IgD-negative memory B cell (primary cell): ENCODE measurements around the gene CRIP2. TPM values are rescaled to one million over a fixed set of nuclear protein-coding genes. Genes with fewer than 3 reads are reported as not detected.

Experiments
- H3K27ac Mint-ChIP-seq, 3 donors: one replicate each; pipeline ENCODE4 v1.8.0; 2020 to 2022; ENCODE audit warnings: mild to moderate bottlenecking in 3 of 3, mixed read lengths in 3 of 3, moderate library complexity in 1 of 3
- H3K27me3 Mint-ChIP-seq: one replicate; pipeline ENCODE4 v1.8.0; 2021; ENCODE audit warnings: mixed read lengths
- H3K36me3 Mint-ChIP-seq: one replicate; pipeline ENCODE4 v1.8.0; 2020; ENCODE audit warnings: mild to moderate bottlenecking, mixed read lengths
- H3K4me1 Mint-ChIP-seq, 3 donors: one replicate each; pipeline ENCODE4 v1.8.0; 2020 to 2022; ENCODE audit warnings: mixed read lengths in 3 of 3, mild to moderate bottlenecking in 1 of 3
- H3K4me3 Mint-ChIP-seq, 4 donors: one replicate each; pipeline ENCODE4 v1.8.0; 2020 to 2022; ENCODE audit warnings: mild to moderate bottlenecking in 4 of 4, mixed read lengths in 4 of 4, moderate library complexity in 3 of 4
- H3K9me3 Mint-ChIP-seq, 3 donors: one replicate each; pipeline ENCODE4 v1.8.0; 2020 to 2021; ENCODE audit warnings: mixed read lengths in 3 of 3, mild to moderate bottlenecking in 1 of 3
- polyA plus RNA-seq: library from polyadenylated mRNA; unstranded; fragments of 300-500 nt; fragmentation: Illumina TruSeq; gene quantifications from one replicate; pipeline ENCODE4 v1.2.3, GENCODE V29; 2021

Gene CRIP2
- polyA plus RNA-seq, 1 donor from 2014 or later, result 70.8 TPM

DNA sequence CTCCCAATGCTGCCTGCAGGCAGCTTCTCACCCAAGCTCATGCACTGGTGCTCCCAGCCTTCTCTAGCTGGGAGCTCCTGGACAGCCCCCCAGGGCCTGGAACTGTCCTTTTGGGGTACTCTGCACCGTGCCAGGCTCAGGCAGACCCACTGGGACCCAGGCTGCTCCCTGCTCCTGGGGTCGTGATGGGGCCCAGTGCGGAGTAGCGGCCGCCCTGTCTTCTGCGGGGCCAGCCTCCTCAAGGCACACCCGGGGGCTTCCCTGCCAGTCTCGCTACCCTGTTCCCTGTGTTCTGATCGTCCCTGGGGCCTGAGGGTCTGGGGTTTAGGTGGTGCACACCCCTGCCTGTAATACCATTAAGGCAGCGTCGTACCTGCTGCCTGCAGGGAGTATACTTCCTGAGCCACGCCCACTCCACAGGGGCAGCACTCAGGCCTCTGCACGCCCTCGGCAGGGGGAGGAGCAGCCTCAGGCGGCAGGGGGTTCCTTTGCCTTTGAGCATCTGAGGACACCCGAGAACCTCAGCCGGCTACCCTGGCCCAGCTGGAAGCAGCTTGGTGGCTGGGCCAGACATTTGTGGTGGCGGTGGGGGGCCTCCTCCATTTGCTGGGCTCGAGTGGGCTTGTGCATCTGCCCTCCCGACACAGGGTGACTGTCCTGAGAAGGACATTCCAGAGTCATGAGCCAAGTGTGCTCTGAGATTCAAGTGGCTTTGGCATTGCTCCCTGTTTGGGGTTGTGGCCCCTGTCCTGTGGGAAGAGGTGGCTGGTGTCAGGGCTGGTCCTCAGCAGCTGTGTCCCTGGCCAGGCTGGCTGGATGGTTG is 9.2 kb upstream of the CRIP2 start:
- H3K9me3 Mint-ChIP-seq, result no peaks in the 10 kb centered on the region
- no peak overlapping the region for H3K27ac Mint-ChIP-seq
- no peaks in the 10 kb centered on the region for H3K4me1 Mint-ChIP-seq
- no peaks in the 10 kb centered on the region for H3K27me3 Mint-ChIP-seq
- H3K4me3 Mint-ChIP-seq, result no peak overlapping the region
- H3K36me3 Mint-ChIP-seq, result peaks cover 2% of the 10 kb centered on the region

GRCh38 chr14:105466531-105467248 is 7.9 kb upstream of the CRIP2 start:
- no peaks in the 10 kb centered on the region for H3K36me3 Mint-ChIP-seq

DNA sequence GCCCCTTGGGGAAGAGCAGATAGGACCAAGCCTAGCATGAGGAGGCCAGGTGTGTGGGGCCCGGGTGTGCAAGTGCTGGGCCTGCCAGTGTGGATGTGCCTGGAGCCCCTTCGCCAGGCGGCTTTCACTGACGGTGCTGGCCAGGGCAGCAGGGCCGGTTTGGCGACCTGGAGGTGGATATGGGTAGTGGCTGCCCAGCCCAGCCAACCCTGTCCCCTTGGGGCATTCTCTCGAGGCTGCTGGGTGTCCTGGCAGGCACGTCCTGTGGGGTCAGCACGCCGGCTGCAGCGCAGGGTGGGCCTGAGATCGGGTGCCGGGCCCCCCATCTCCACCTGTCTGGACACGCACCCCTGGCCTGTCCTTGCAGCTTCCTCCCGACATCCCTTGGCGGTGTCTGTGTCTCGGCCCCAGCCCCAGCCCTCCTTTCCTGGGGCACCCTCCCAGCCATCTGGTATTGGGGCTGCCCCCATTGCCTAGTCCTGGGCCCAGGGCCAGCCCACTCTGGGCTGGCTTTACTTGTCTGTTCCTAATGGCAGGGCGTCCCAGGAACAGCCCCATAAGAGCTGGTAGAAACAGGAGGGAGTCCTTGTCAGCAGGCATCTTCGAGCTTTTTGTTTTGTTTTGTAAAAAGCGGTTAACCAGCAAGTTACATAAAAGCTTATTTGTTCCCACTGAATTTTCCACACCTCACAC is 7.2 kb upstream of the CRIP2 start:
- H3K36me3 Mint-ChIP-seq, result no peaks in the 10 kb centered on the region
- no peak overlapping the region for H3K4me3 Mint-ChIP-seq
- H3K27ac Mint-ChIP-seq, result no peak overlapping the region
- H3K9me3 Mint-ChIP-seq, result no peaks in the 10 kb centered on the region
- H3K27me3 Mint-ChIP-seq, result no peaks in the 10 kb centered on the region
- no peaks in the 10 kb centered on the region for H3K4me1 Mint-ChIP-seq

More at GRCh38 chr14:105466531-105467248, 7.9 kb upstream of the CRIP2 start:
- Mint-ChIP-seq H3K4me1 (no peaks in the 10 kb centered on the region), H3K27me3 (no peaks in the 10 kb centered on the region), H3K27ac (no peak overlapping the region), H3K4me3 (no peak overlapping the region), H3K9me3 (no peaks in the 10 kb centered on the region)

DNA sequence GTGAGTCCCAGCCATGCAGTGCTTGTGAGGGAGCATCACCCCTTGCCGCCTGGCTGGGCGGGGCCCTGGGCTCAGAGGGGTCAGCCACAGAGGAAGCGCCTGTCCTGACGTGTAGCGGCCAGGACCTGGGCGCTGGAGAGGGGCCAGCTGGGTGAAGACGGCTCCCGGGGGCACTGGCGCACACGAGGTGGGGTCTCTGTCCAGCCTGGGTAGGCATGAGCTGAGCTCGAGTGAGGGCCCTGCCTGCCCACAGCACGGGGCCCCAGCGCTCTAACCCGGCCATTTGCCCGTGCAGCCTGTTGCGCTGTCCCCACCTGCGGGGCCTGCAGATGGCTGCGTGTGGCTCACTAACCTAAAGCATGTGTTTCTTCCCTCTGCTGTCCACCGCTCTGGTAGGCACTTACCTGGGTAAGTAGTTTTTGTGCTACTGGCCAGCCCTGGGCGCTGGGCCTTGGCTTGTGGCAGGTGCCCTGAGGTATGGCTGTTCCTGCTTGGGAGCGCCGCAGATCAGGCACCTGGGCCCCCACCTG is 6.6 kb upstream of the CRIP2 start:
- no peaks in the 10 kb centered on the region for H3K9me3 Mint-ChIP-seq
- no peak overlapping the region for H3K27ac Mint-ChIP-seq

GRCh38 chr14:105468621-105469241 is 5.9 kb upstream of the CRIP2 start:
- no peak overlapping the region for H3K27ac Mint-ChIP-seq

More for the DNA sequence above, 6.6 kb upstream of the CRIP2 start:
- Mint-ChIP-seq H3K4me1 (no peaks in the 10 kb centered on the region), H3K4me3 (no peak overlapping the region), H3K36me3 (no peaks in the 10 kb centered on the region), H3K27me3 (no peaks in the 10 kb centered on the region)

GRCh38 chr14:105469456-105470349 is 4.9 kb upstream of the CRIP2 start:
- no peak overlapping the region for H3K27ac Mint-ChIP-seq
- H3K27me3 Mint-ChIP-seq, result no peaks in the 10 kb centered on the region
- H3K4me1 Mint-ChIP-seq, result no peaks in the 10 kb centered on the region
- H3K4me3 Mint-ChIP-seq, result peak overlapping the region in 1 of 4 donors; percentile 12
- H3K36me3 Mint-ChIP-seq, result no peaks in the 10 kb centered on the region
- H3K9me3 Mint-ChIP-seq, result no peaks in the 10 kb centered on the region

More at GRCh38 chr14:105468621-105469241, 5.9 kb upstream of the CRIP2 start:
- Mint-ChIP-seq H3K4me1 (no peaks in the 10 kb centered on the region), H3K9me3 (no peaks in the 10 kb centered on the region), H3K36me3 (no peaks in the 10 kb centered on the region), H3K4me3 (no peak overlapping the region), H3K27me3 (no peaks in the 10 kb centered on the region)

- no peak overlapping the region for H3K4me3 Mint-ChIP-seq
- H3K27ac Mint-ChIP-seq, result no peak overlapping the region
- peaks cover 2% of the 10 kb centered on the region for H3K27me3 Mint-ChIP-seq
- no peaks in the 10 kb centered on the region for H3K36me3 Mint-ChIP-seq
- no peaks in the 10 kb centered on the region for H3K4me1 Mint-ChIP-seq
- no peaks in the 10 kb centered on the region for H3K9me3 Mint-ChIP-seq
Measured at GRCh38 chr14:105470350-105471296, 4.0 kb upstream of the CRIP2 start.

DNA sequence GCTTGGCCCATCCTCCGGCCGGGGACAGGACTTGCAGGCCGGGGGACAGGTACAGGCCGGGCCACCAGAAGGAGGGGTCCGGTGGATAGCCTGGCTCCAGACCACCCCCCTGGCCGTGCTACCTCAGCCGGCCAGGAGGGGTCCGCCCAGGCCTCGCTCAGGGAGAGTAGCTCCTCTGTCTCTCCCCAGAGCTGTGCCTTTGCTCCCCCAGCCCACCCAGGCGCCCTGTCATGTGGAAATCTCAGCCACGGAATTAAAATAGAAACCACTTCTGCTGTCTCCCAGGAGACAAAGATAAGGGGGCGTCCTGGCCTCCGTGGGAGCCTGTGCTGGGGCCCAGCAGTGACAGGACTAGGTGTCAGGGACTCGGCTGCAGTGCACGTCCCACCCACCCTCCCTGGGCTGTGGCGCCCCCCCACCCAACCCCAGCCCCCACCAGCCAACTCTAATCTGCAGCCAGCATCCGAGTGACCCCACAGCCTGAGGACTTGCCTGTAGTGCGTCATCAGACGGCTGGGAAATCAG is 3.3 kb upstream of the CRIP2 start:
- H3K9me3 Mint-ChIP-seq, result no peaks in the 10 kb centered on the region
- H3K27ac Mint-ChIP-seq, result no peak overlapping the region
- H3K36me3 Mint-ChIP-seq, result no peaks in the 10 kb centered on the region
- H3K27me3 Mint-ChIP-seq, result peaks cover 3% of the 10 kb centered on the region
- H3K4me3 Mint-ChIP-seq, result no peak overlapping the region
- no peaks in the 10 kb centered on the region for H3K4me1 Mint-ChIP-seq

- Mint-ChIP-seq H3K4me1 (peaks cover 0 to 2% (median 0%) of the 10 kb centered on the region in 3 donors), H3K27ac (no peak overlapping the region), H3K9me3 (no peaks in the 10 kb centered on the region), H3K36me3 (no peaks in the 10 kb centered on the region), H3K4me3 (no peak overlapping the region), H3K27me3 (peaks cover 3% of the 10 kb centered on the region)
Measured at GRCh38 chr14:105471823-105472485, 2.7 kb upstream of the CRIP2 start.

GRCh38 chr14:105472486-105472991 is 2.1 kb upstream of the CRIP2 start:
- Mint-ChIP-seq H3K4me1 (peaks cover 0 to 6% (median 2%) of the 10 kb centered on the region in 3 donors), H3K4me3 (peak overlapping the region in 1 of 4 donors; percentile 37), H3K36me3 (no peaks in the 10 kb centered on the region)

GRCh38 chr14:105473033-105473676 is 1.5 kb upstream of the CRIP2 start:
- peaks cover 7% of the 10 kb centered on the region for H3K27me3 Mint-ChIP-seq
- H3K9me3 Mint-ChIP-seq, result no peaks in the 10 kb centered on the region
- peaks cover 0 to 6% (median 2%) of the 10 kb centered on the region in 3 donors for H3K4me1 Mint-ChIP-seq
- peak overlapping the region in 1 of 3 donors; percentile 92 for H3K27ac Mint-ChIP-seq
- peak overlapping the region; percentile 67 to 93 (median 84) for H3K4me3 Mint-ChIP-seq
- no peaks in the 10 kb centered on the region for H3K36me3 Mint-ChIP-seq

More at GRCh38 chr14:105472486-105472991, 2.1 kb upstream of the CRIP2 start:
- Mint-ChIP-seq H3K27me3 (peaks cover 7% of the 10 kb centered on the region), H3K9me3 (no peaks in the 10 kb centered on the region), H3K27ac (no peak overlapping the region)
